ENCODE results near the gene MZT1.

Gene MZT1

DNA sequence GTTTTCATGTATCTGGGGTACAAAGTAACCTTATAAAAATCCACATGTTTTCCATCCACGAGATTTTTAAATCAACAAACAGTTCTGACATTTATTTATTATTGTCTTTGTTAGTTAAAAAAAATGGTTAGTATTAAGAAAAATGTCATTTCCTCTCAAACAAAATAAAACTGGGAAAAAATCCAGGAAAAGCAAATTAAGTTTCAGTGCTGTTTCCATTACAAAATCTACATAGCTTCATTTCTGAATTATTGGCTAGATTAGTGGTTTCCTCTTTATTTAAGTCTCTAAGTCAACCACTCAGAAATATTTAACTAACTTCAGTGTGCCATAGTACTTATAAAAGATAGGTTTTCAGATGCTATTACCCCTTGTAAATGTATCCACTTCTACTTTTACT is 49.1 kb downstream of the MZT1 start:
- no peak for DNase-seq

DNA sequence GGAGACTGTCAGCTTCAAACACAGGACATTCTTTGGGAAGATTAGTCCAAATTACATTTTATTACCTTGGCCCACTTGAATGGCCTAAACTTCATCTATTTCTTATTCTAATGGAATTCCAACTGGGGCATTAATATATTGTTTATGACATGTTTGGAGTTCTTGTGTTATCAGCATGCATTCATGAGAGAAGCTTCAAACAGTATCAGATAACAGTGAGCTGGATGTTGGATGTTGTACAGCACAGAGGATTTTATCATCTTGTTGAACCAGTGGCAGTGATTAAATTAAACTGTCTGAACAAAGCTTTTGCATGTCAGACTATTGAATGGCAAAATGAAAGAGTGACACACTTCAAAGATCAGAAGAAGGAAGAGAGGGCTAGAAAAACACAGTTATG is 50.0 kb downstream of the MZT1 start:
- no peak for DNase-seq

DNA sequence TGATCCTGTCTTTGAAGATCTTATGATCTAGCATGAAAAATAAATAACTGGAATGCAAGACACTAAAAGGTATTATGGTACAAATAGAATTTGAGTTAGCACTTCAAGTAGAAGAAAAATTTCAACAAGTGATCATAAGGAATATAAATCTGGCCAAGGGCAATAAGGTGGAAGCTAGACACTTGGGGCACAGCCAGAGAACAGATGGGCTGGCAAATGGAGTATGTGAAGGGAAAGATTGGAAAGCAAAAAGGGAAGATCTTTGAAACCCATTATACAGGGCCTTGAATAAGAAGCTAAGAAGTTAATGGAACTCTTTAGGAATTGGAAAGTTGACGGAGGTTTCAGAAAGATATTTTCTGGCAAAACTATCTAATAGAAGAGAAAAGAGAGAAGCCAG is 61.0 kb downstream of the MZT1 start:
- DNase-seq, result no peak

DNA sequence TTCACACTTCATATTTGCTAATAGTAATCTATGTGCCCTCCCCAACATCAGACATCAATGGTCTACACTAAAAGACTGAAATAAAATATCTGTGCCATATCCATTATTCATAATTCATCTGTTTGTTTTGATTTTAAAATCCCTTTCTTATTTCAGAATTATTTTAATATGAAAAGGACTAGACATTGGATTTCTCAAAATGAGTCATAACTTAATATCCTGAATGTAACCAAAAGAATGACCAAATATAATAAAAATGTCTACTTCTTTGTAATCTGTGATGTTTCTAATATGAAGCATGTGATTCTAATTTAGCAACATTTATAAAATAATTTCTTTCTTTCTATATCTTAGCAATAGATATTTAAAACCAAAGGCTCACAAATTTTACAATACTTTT is 64.9 kb downstream of the MZT1 start:
- DNase-seq, result no peak
